ENCODE data around the gene PSTPIP1. TPM values are rescaled to one million over a fixed set of nuclear protein-coding genes. Genes with fewer than 3 reads are reported as not detected.

PSTPIP1 gene
- total and polyA plus RNA-seq, 9 of the 15 experiments (the other 6 are each of a cell fraction or from before 2014, with no cell fraction given) = not detected

GRCh38 chr15:77027111-77027696 is 32.3 kb downstream of the PSTPIP1 start (continued):
- TF ChIP-seq GTF2B (IDR thresholded peaks at IDR 0.05; ENCODE audit: extremely low read depth, insufficient read length) = no peak

- Histone ChIP-seq H3K4me3 (peak overlapping the region; percentile 35), H3K4me1 (replicated peaks in 1 of 2; ENCODE audit: control insufficient read depth in 2 of 2, insufficient read depth in 2 of 2, low read length in 2 of 2) (peaks cover 0 to 60% of the 10 kb centered on the region in 2 experiments; a peak in 2 of 5 replicates), H3K27ac (ENCODE audit: extremely low read depth, low read depth, low read length) (no peak overlapping the region), H2AFZ (ENCODE audit: low read depth, low read length) (peak overlapping the region; percentile 84), H4K20me1 (replicated peaks; ENCODE audit: control insufficient read depth, insufficient read depth, low read length) (peaks cover 14% of the 10 kb centered on the region; the same call in 1 of the 2 replicates), H3K9me3 (replicated peaks; ENCODE audit: control insufficient read depth, insufficient read depth, low read depth, low read length) (no peaks in the 10 kb centered on the region), H3K36me3 (ENCODE audit: control insufficient read depth, insufficient read depth, low read length) (no peaks in the 10 kb centered on the region), H3K4me2 (ENCODE audit: insufficient read depth, low read length) (peak overlapping the region; percentile 63), H3K27me3 (ENCODE audit: control insufficient read depth in 2 of 2, insufficient read depth in 2 of 2, low read length in 2 of 2) (peaks cover 0 to 31% of the 10 kb centered on the region in 2 experiments; a peak in 3 of 5 replicates), H3K79me2 (ENCODE audit: control insufficient read depth, insufficient read depth, low read length) (no peaks in the 10 kb centered on the region), H3K9me1 (ENCODE audit: control insufficient read depth, insufficient read depth, low read length) (no peaks in the 10 kb centered on the region), H3K9ac (ENCODE audit: insufficient read depth in 1 of 2, low read depth in 2 of 2, low read length in 2 of 2) (peak overlapping the region in 1 of 2 experiments; percentile 85; a peak in 2 of 4 replicates)
- TF ChIP-seq ZNF146 (CRISPR knock-in tag; IDR thresholded peaks at IDR 0.05; ENCODE audit: unreplicated experiment) (no peak), L3MBTL2 (IDR thresholded peaks at IDR 0.05) (peak; percentile 39), ZBTB33 (CRISPR knock-in tag; IDR thresholded peaks at IDR 0.05) (0 out of 2 replicates have a peak, but pooled peaks have one; percentile 71), ZNF263 (CRISPR knock-in tag; IDR thresholded peaks at IDR 0.05; ENCODE audit: borderline replicate concordance) (0 out of 2 replicates have a peak, but pooled peaks have one; percentile 41), HMGN3 (IDR thresholded peaks at IDR 0.05; ENCODE audit: borderline replicate concordance, extremely low read depth, insufficient read length, low read depth, low read length) (peak; percentile 35), SP1 (CRISPR knock-in tag; IDR thresholded peaks at IDR 0.05) (peak; percentile 35; the same call in 1 of the 2 replicates), SAFB (IDR thresholded peaks at IDR 0.05; ENCODE audit: borderline replicate concordance, low read depth, low read length) (no peak), MAX (CRISPR knock-in tag; IDR thresholded peaks at IDR 0.05) (peak; percentile 22; the same call in 1 of the 2 replicates)
- in situ Hi-C loops (cut with MboI) (loop anchor here (5.0 to 10.0 kb wide), 2 partner anchors 477 to 514 kb away; no protein-coding TSS in a partner anchor), intact Hi-C loops (cut with micrococcal nuclease) (loop anchor here (5.0 to 10.0 kb wide), 5 partner anchors 56 to 519 kb away; no protein-coding TSS in a partner anchor)
- peak; percentile 64 to 92 (median 84) for DNase-seq (ENCODE audit: extremely low read depth in 1 of 4, low spot score in 3 of 4)
- CTCF ChIA-PET (ENCODE audit: low intra/inter-chr PET ratio) = no interaction called here
- BruUV-seq (replicated peaks) = no TSS peak
- 8% methylated on average over 28 of the region's 45 CpGs for WGBS (ENCODE audit: insufficient coverage, low coverage, missing lambda C conversion rate)
- peak; percentile 89 for ATAC-seq
- POLR2A ChIA-PET = no interaction called here
- peak; percentile 19 for FAIRE-seq
Observed at GRCh38 chr15:77027697-77028450, 32.9 kb downstream of the PSTPIP1 start.

Measured in K562 (cell line).